Measurements from ENCODE around the gene OR7C1. TPM values are rescaled to one million over a fixed set of nuclear protein-coding genes. Genes with fewer than 3 reads are reported as not detected.
"Not testable (repeated sequence)": the region's sequence is repeated elsewhere in the genome, so short reads cannot be mapped to it uniquely, and the experiment has no call there.

OR7C1 gene
- total RNA-seq, 1 donor from 2014 or later = 0.14 TPM

GRCh38 chr19:14767466-14767971 lies 67.5 kb downstream of the OR7C1 start:
- no peak for DNase-seq (ENCODE audit: low spot score)

GRCh38 chr19:14765841-14766240 lies 69.1 kb downstream of the OR7C1 start:
- DNase-seq (ENCODE audit: low spot score) = not testable (repeated sequence)

GRCh38 chr19:14765403-14765802 lies 69.6 kb downstream of the OR7C1 start:
- not testable (repeated sequence) for DNase-seq (ENCODE audit: low spot score)

GRCh38 chr19:14764401-14764800 lies 70.6 kb downstream of the OR7C1 start:
- no peak for DNase-seq (ENCODE audit: low spot score)

- DNase-seq (ENCODE audit: low spot score) = no peak
Measured at GRCh38 chr19:14763497-14764145, 71.4 kb downstream of the OR7C1 start.

GRCh38 chr19:14762111-14762510 lies 72.9 kb downstream of the OR7C1 start:
- DNase-seq (ENCODE audit: low spot score) = no peak

GRCh38 chr19:14761607-14762006 lies 73.4 kb downstream of the OR7C1 start:
- DNase-seq (ENCODE audit: low spot score) = no peak

- no peak for DNase-seq (ENCODE audit: low spot score)
Measured at GRCh38 chr19:14758816-14759215, 76.2 kb downstream of the OR7C1 start.

GRCh38 chr19:14748601-14749000 lies 86.4 kb downstream of the OR7C1 start:
- DNase-seq (ENCODE audit: low spot score) = no peak

Other genes with a start within 250 kb of the OR7C1 start
- not detected for gene ADGRE3, start 160.3 kb downstream of the OR7C1 start, total RNA-seq
- 16.5 TPM for gene ZNF333, start 145.1 kb downstream of the OR7C1 start, total RNA-seq
- gene ADGRE2, start 56.6 kb downstream of the OR7C1 start, total RNA-seq = 5.1 TPM
- not detected for gene OR7A5, start within 50 bp of the OR7C1 start, total RNA-seq
- gene OR7A10, start 13.7 kb upstream of the OR7C1 start, total RNA-seq = not detected
- gene OR7A17, start 50.9 kb upstream of the OR7C1 start, total RNA-seq = not detected
- not detected for gene OR7C2, start 106.3 kb upstream of the OR7C1 start, total RNA-seq
- gene SLC1A6, start 144.7 kb upstream of the OR7C1 start, total RNA-seq = not detected
- gene CASP14, start 214.3 kb upstream of the OR7C1 start, total RNA-seq = not detected
- gene OR1I1, start 247.0 kb upstream of the OR7C1 start, total RNA-seq = not detected